CD14-positive monocyte (primary cell): Measurements from ENCODE around the gene TTC28. TPM values are rescaled to one million over a fixed set of nuclear protein-coding genes. Genes with fewer than 3 reads are reported as not detected.

ENCODE experiments used
- DNase-seq, 3 donors: peaks; one replicate each; pipeline ENCODE4 v3.0.0-alpha.2; 2011 to 2022
- H2AFZ ChIP-seq: 2 replicates; pipeline ENCODE4 v1.6.0; 2012; ENCODE audit warnings: mild to moderate bottlenecking, low read depth, low read length, inconsistent platforms; ENCODE audit not compliant: insufficient read depth, poor library complexity, severe bottlenecking
- H3K27ac ChIP-seq, 2 donors: 1 replicate in 1 of 2; 2 replicates in 1 of 2; pipeline ENCODE4 v1.5.1; 2012 to 2013; ENCODE audit warnings: low read length in 2 of 2, control low read depth in 1 of 2, inconsistent platforms in 1 of 2, low read depth in 1 of 2, mild to moderate bottlenecking in 1 of 2
- H3K27me3 ChIP-seq, 2 donors: one replicate each; pipeline versions ENCODE4 v1.6.0 to v1.6.1; 2011 to 2013; ENCODE audit warnings: low read length in 2 of 2; ENCODE audit not compliant: control insufficient read depth in 2 of 2, insufficient read depth in 2 of 2
- H3K36me3 ChIP-seq, 2 donors: replicated peaks in 1 of 2; 1 replicate in 1 of 2; 2 replicates in 1 of 2; pipeline versions ENCODE4 v1.5.1 to v1.6.1; 2012 to 2013; ENCODE audit warnings: low read length in 2 of 2, control low read depth in 1 of 2, inconsistent platforms in 1 of 2, mild to moderate bottlenecking in 1 of 2; ENCODE audit not compliant: insufficient read depth in 2 of 2, control insufficient read depth in 1 of 2
- H3K4me1 ChIP-seq, 2 donors: 1 replicate in 1 of 2; 2 replicates in 1 of 2; pipeline versions ENCODE4 v1.5.1 to v1.6.1; 2012 to 2013; ENCODE audit warnings: low read length in 2 of 2, control low read depth in 1 of 2, inconsistent platforms in 1 of 2, mild to moderate bottlenecking in 1 of 2, moderate library complexity in 1 of 2; ENCODE audit not compliant: insufficient read depth in 2 of 2, control insufficient read depth in 1 of 2
- H3K4me2 ChIP-seq: replicated peaks from 2 replicates; pipeline ENCODE3; 2012; ENCODE audit warnings: low read length, moderate library complexity, mild to moderate bottlenecking; ENCODE audit not compliant: poor library complexity, severe bottlenecking; ENCODE audit errors: extremely low read depth
- H3K4me3 ChIP-seq, 3 experiments: fragments of 200-600 bp in 1 of 3; sonication (generic) in 1 of 3; replicated peaks in 1 of 3; 1 replicate in 2 of 3; 2 replicates in 1 of 3; pipeline ENCODE4 v1.5.1; 2011 to 2013; ENCODE audit warnings: low read length in 3 of 3, mild to moderate bottlenecking in 3 of 3, control low read depth in 2 of 3, low read depth in 2 of 3, inconsistent platforms in 1 of 3, moderate library complexity in 1 of 3
- H3K79me2 ChIP-seq: 2 replicates; pipeline ENCODE4 v1.6.0; 2012; ENCODE audit warnings: mild to moderate bottlenecking, control low read depth, inconsistent platforms, low read length, moderate library complexity; ENCODE audit not compliant: insufficient read depth
- H3K9ac ChIP-seq: 2 replicates; pipeline ENCODE4 v1.6.0; 2017; ENCODE audit warnings: low read length, mild to moderate bottlenecking; ENCODE audit not compliant: insufficient read depth, poor library complexity, severe bottlenecking
- H3K9me3 ChIP-seq, 2 donors: replicated peaks in 1 of 2; 1 replicate in 1 of 2; 2 replicates in 1 of 2; pipeline versions ENCODE4 v1.5.1 to v1.6.1; 2012 to 2013; ENCODE audit warnings: low read length in 2 of 2, control low read depth in 1 of 2; ENCODE audit not compliant: control insufficient read depth in 1 of 2, insufficient read depth in 1 of 2
- H4K20me1 ChIP-seq: 2 replicates; pipeline ENCODE4 v1.6.0; 2012; ENCODE audit warnings: mild to moderate bottlenecking, low read length, control low read depth, moderate library complexity; ENCODE audit not compliant: insufficient read depth
- H3K27ac Mint-ChIP-seq, 7 donors: one replicate each; pipeline ENCODE4 v1.8.0; 2020; ENCODE audit warnings: mild to moderate bottlenecking in 7 of 7, mixed read lengths in 7 of 7, moderate library complexity in 6 of 7, inconsistent platforms in 2 of 7
- H3K27me3 Mint-ChIP-seq, 3 donors: one replicate each; pipeline ENCODE4 v1.8.0; 2021 to 2022; ENCODE audit warnings: low read depth in 3 of 3, mild to moderate bottlenecking in 3 of 3, mixed read lengths in 3 of 3, moderate library complexity in 3 of 3, inconsistent platforms in 1 of 3
- H3K36me3 Mint-ChIP-seq, 2 donors: one replicate each; pipeline ENCODE4 v1.8.0; 2020; ENCODE audit warnings: mixed read lengths in 2 of 2, inconsistent platforms in 1 of 2, mild to moderate bottlenecking in 1 of 2
- H3K4me1 Mint-ChIP-seq: one replicate; pipeline ENCODE4 v1.8.0; 2020; ENCODE audit warnings: mild to moderate bottlenecking, mixed read lengths
- H3K4me3 Mint-ChIP-seq, 2 donors: one replicate each; pipeline ENCODE4 v1.8.0; 2020; ENCODE audit warnings: mild to moderate bottlenecking in 2 of 2, mixed read lengths in 2 of 2, moderate library complexity in 1 of 2
- H3K9me3 Mint-ChIP-seq, 7 donors: one replicate each; pipeline ENCODE4 v1.8.0; 2020 to 2022; ENCODE audit warnings: mixed read lengths in 7 of 7, mild to moderate bottlenecking in 6 of 7, moderate library complexity in 6 of 7, inconsistent platforms in 2 of 7
- WGBS: methylation state at CpG from one replicate; pipeline ENCODE4 v1.1.5; 2013; ENCODE audit warnings: missing lambda C conversion rate; ENCODE audit not compliant: insufficient coverage; 5-methylcytosine and 5-hydroxymethylcytosine counted together
- intact Hi-C, 2 donors: fragments of 100-400 bp; cut with micrococcal nuclease; formaldehyde crosslinking; loops; one replicate each; pipeline versions ENCODE4 v1.15.0 to v1.15.1; 2023
- polyA plus RNA-seq, 3 donors: library from polyadenylated mRNA; depleted of rRNA in 1 of 3; unstranded in 2 of 3; stranded (reverse) in 1 of 3; fragments of 300-500 nt in 2 of 3; fragments of >200 nt in 1 of 3; fragmentation: Illumina TruSeq in 2 of 3; gene quantifications; 1 replicate in 2 of 3; 2 replicates in 1 of 3; pipeline ENCODE4 v1.2.3, GENCODE V29; 2012 to 2021
- TF ChIP-seq, protein P1 (sequence below): fragments of 200-600 bp; IDR thresholded peaks from one replicate; pipeline ENCODE4 v1.8.0; 2022; ENCODE audit warnings: antibody characterized with exemption, mild to moderate bottlenecking

Gene TTC28
- polyA plus RNA-seq, 3 donors = 0.24 to 0.61 TPM; not detected in 1

DNA sequence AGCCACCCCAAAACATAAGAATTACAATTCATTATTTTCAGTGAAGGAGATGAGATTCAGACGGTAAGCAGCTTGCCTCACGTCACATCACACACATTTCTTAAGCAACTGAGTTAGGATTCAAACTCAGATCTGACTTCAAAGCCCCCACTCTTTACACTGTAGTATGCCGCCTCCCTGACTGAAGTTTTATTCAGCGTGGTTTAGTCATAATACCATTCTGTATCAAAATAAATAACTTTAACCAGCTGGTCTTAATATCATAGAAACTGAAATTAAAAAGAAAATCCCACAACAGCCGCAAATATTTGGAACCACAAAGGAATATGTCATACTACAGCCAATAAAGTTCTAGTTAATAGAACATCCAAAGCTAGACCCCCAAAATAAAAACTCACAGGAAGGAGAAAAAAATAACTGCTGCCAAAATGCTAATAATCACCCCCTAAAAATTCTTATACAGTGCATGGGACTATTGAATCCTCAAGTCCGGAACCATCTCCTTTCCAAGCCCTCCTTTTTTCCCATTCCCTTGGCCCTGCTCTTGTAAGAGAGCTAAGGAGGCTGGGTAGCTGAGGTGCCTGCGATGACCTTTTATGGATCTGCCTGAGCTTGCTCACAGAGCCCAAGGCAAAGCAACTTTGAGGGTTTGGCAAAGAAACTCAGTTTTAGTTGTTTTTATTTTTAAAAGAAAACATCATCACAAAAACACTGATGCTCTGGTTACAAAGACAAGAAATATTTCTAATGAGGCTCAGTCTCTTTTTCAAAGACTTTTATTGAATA, 334.5 kb downstream of the TTC28 start:
- Histone ChIP-seq H3K27ac (no peak overlapping the region), H3K4me2 (no peak overlapping the region), H3K4me1 (no peaks in the 10 kb centered on the region), H3K9ac (no peak overlapping the region), H3K36me3 (no peaks in the 10 kb centered on the region), H3K4me3 (no peak overlapping the region), H3K79me2 (no peaks in the 10 kb centered on the region), H3K9me3 (no peaks in the 10 kb centered on the region), H2AFZ (no peak overlapping the region), H3K27me3 (no peaks in the 10 kb centered on the region), H4K20me1 (no peaks in the 10 kb centered on the region)
- WGBS = 88% methylated on average over 3 of the region's 7 CpGs
- no peaks in the 10 kb centered on the region for H3K36me3 Mint-ChIP-seq
- H3K27ac Mint-ChIP-seq = peak overlapping the region in 1 of 7 donors; percentile 46
- TF ChIP-seq, protein P1, sequence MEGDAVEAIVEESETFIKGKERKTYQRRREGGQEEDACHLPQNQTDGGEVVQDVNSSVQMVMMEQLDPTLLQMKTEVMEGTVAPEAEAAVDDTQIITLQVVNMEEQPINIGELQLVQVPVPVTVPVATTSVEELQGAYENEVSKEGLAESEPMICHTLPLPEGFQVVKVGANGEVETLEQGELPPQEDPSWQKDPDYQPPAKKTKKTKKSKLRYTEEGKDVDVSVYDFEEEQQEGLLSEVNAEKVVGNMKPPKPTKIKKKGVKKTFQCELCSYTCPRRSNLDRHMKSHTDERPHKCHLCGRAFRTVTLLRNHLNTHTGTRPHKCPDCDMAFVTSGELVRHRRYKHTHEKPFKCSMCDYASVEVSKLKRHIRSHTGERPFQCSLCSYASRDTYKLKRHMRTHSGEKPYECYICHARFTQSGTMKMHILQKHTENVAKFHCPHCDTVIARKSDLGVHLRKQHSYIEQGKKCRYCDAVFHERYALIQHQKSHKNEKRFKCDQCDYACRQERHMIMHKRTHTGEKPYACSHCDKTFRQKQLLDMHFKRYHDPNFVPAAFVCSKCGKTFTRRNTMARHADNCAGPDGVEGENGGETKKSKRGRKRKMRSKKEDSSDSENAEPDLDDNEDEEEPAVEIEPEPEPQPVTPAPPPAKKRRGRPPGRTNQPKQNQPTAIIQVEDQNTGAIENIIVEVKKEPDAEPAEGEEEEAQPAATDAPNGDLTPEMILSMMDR = no peak
- peaks cover 0 to 2% (median 0%) of the 10 kb centered on the region in 7 donors for H3K9me3 Mint-ChIP-seq
- H3K27me3 Mint-ChIP-seq = peaks cover 0 to 2% (median 2%) of the 10 kb centered on the region in 3 donors
- peaks cover 13% of the 10 kb centered on the region for H3K4me1 Mint-ChIP-seq
- no peak overlapping the region for H3K4me3 Mint-ChIP-seq
- intact Hi-C loops = no loop called here
- no peak for DNase-seq

- TF ChIP-seq, protein P1 = no peak
- Histone ChIP-seq H3K36me3 (no peaks in the 10 kb centered on the region), H2AFZ (no peak overlapping the region), H3K4me1 (no peaks in the 10 kb centered on the region), H3K27ac (no peak overlapping the region), H3K27me3 (no peaks in the 10 kb centered on the region), H3K9ac (no peak overlapping the region), H3K4me3 (no peak overlapping the region), H3K4me2 (no peak overlapping the region), H3K79me2 (no peaks in the 10 kb centered on the region), H3K9me3 (peaks cover 0 to 9% of the 10 kb centered on the region in 2 donors), H4K20me1 (no peaks in the 10 kb centered on the region)
- Mint-ChIP-seq H3K9me3 (peaks cover 12 to 20% (median 16%) of the 10 kb centered on the region in 7 donors), H3K27ac (no peak overlapping the region), H3K27me3 (peaks cover 1 to 2% (median 2%) of the 10 kb centered on the region in 3 donors), H3K4me3 (no peak overlapping the region), H3K4me1 (peaks cover 7% of the 10 kb centered on the region), H3K36me3 (no peaks in the 10 kb centered on the region)
- intact Hi-C loops = no loop called here
- DNase-seq = no peak
Observed at GRCh38 chr22:28341001-28341400, 338.6 kb downstream of the TTC28 start.
